Measurements from ENCODE around the gene UBE2QL1. TPM values are rescaled to one million over a fixed set of nuclear protein-coding genes. Genes with fewer than 3 reads are reported as not detected.

Gene UBE2QL1
- total RNA-seq, 1 donor from 2014 or later = not detected

GRCh38 chr5:6469836-6470235 is 21.2 kb downstream of the UBE2QL1 start:
- FAIRE-seq (no peak), DNase-seq (ENCODE audit: low read depth) (no peak)
- no peaks in the 10 kb centered on the region for H3K36me3 ChIP-seq (ENCODE audit: control insufficient read depth, insufficient read depth, low read length)
- no peaks in the 10 kb centered on the region for H3K27me3 ChIP-seq (ENCODE audit: control insufficient read depth, insufficient read depth, low read length)
- TF ChIP-seq CTCF (IDR thresholded peaks at IDR 0.05; ENCODE audit: insufficient read depth, low read length, severe bottlenecking) = no peak
- H3K4me3 ChIP-seq (ENCODE audit: low read depth, low read length) = no peak overlapping the region

GRCh38 chr5:6470672-6471071 is 22.0 kb downstream of the UBE2QL1 start:
- Histone ChIP-seq H3K4me3 (ENCODE audit: low read depth, low read length) (no peak overlapping the region), H3K27me3 (ENCODE audit: control insufficient read depth, insufficient read depth, low read length) (no peaks in the 10 kb centered on the region), H3K36me3 (ENCODE audit: control insufficient read depth, insufficient read depth, low read length) (no peaks in the 10 kb centered on the region)
- no peak for TF ChIP-seq CTCF (IDR thresholded peaks at IDR 0.05; ENCODE audit: insufficient read depth, low read length, severe bottlenecking)
- no peak for DNase-seq (ENCODE audit: low read depth)
- FAIRE-seq = no peak

GRCh38 chr5:6471252-6471651 is 22.6 kb downstream of the UBE2QL1 start:
- H3K4me3 ChIP-seq (ENCODE audit: low read depth, low read length) = no peak overlapping the region
- no peaks in the 10 kb centered on the region for H3K36me3 ChIP-seq (ENCODE audit: control insufficient read depth, insufficient read depth, low read length)
- no peak for DNase-seq (ENCODE audit: low read depth)
- no peak for TF ChIP-seq CTCF (IDR thresholded peaks at IDR 0.05; ENCODE audit: insufficient read depth, low read length, severe bottlenecking)
- no peak for FAIRE-seq
- no peaks in the 10 kb centered on the region for H3K27me3 ChIP-seq (ENCODE audit: control insufficient read depth, insufficient read depth, low read length)

GRCh38 chr5:6472792-6473191 is 24.1 kb downstream of the UBE2QL1 start:
- FAIRE-seq (no peak), DNase-seq (ENCODE audit: low read depth) (no peak)
- TF ChIP-seq CTCF (IDR thresholded peaks at IDR 0.05; ENCODE audit: insufficient read depth, low read length, severe bottlenecking) = no peak
- H3K4me3 ChIP-seq (ENCODE audit: low read depth, low read length) = no peak overlapping the region
- no peaks in the 10 kb centered on the region for H3K27me3 ChIP-seq (ENCODE audit: control insufficient read depth, insufficient read depth, low read length)
- no peaks in the 10 kb centered on the region for H3K36me3 ChIP-seq (ENCODE audit: control insufficient read depth, insufficient read depth, low read length)

GRCh38 chr5:6473284-6473683 is 24.6 kb downstream of the UBE2QL1 start:
- no peaks in the 10 kb centered on the region for H3K36me3 ChIP-seq (ENCODE audit: control insufficient read depth, insufficient read depth, low read length)
- no peaks in the 10 kb centered on the region for H3K27me3 ChIP-seq (ENCODE audit: control insufficient read depth, insufficient read depth, low read length)
- DNase-seq (ENCODE audit: low read depth) (no peak), FAIRE-seq (no peak)
- no peak overlapping the region for H3K4me3 ChIP-seq (ENCODE audit: low read depth, low read length)
- TF ChIP-seq CTCF (IDR thresholded peaks at IDR 0.05; ENCODE audit: insufficient read depth, low read length, severe bottlenecking) = no peak

- H3K36me3 ChIP-seq (ENCODE audit: control insufficient read depth, insufficient read depth, low read length) = no peaks in the 10 kb centered on the region
- no peak for TF ChIP-seq CTCF (IDR thresholded peaks at IDR 0.05; ENCODE audit: insufficient read depth, low read length, severe bottlenecking)
- no peaks in the 10 kb centered on the region for H3K27me3 ChIP-seq (ENCODE audit: control insufficient read depth, insufficient read depth, low read length)
- no peak overlapping the region for H3K4me3 ChIP-seq (ENCODE audit: low read depth, low read length)
- FAIRE-seq (no peak), DNase-seq (ENCODE audit: low read depth) (no peak)
These were observed 27.1 kb downstream of the UBE2QL1 start for GRCh38 chr5:6475626-6476312.

Measured in bronchial epithelial cell (primary cell).